Esophagus muscularis mucosa (tissue), 3 donors: Measurements from ENCODE around the gene DMD.

Source experiments
- EP300 ChIP-seq: sonication (generic); formaldehyde crosslinking; IDR thresholded peaks from one replicate; pipeline ENCODE4 v1.6.1; 2017; ENCODE audit warnings: antibody characterized with exemption
- TF ChIP-seq, protein P1 (sequence below), 3 experiments: fragments of 200-600 bp in 2 of 3; fragments of 450-650 bp in 1 of 3; sonication (generic) in 2 of 3; IDR thresholded peaks; one replicate each; pipeline ENCODE4 v1.5.1; 2017 to 2019; ENCODE audit warnings: antibody characterized with exemption in 3 of 3, mild to moderate bottlenecking in 2 of 3, moderate library complexity in 1 of 3

DNA sequence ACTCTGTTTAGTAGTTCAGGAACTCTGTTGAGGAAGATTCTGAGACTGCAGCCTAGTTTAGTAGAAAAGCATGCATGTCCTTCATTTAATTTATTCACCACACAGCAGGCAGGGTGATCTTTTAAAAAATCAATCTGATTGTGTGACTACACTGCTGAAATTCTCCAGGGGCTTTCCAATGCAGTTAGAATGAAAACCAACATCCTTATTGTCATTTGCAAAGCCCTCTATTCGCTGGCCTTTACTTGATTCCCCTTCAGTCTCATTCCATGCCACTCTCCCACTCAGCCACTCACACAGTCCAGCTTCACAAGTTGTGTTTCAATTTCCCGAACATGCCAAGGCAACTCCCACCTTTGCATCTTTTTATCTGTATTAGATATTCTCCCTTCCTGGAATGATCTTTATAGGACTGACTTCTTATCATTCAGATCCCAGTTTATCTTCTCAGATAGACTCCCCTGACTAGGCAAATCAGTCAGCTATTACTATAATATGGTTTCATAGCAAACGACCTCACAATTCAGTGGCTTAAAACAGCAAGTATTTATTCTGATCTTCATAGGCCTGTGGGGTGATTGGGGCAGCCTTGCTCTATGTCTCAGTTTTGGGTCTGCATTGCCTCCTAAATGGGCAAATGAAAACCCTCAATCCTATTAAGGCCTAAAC, 2118.2 kb downstream of the DMD start:
- TF ChIP-seq, protein P1, sequence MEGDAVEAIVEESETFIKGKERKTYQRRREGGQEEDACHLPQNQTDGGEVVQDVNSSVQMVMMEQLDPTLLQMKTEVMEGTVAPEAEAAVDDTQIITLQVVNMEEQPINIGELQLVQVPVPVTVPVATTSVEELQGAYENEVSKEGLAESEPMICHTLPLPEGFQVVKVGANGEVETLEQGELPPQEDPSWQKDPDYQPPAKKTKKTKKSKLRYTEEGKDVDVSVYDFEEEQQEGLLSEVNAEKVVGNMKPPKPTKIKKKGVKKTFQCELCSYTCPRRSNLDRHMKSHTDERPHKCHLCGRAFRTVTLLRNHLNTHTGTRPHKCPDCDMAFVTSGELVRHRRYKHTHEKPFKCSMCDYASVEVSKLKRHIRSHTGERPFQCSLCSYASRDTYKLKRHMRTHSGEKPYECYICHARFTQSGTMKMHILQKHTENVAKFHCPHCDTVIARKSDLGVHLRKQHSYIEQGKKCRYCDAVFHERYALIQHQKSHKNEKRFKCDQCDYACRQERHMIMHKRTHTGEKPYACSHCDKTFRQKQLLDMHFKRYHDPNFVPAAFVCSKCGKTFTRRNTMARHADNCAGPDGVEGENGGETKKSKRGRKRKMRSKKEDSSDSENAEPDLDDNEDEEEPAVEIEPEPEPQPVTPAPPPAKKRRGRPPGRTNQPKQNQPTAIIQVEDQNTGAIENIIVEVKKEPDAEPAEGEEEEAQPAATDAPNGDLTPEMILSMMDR (IDR thresholded peaks at IDR 0.05), result no peak
- TF ChIP-seq EP300, result no peak
